K562 (cell line): Measurements from ENCODE around the gene CPTP. TPM values are rescaled to one million over a fixed set of nuclear protein-coding genes. Genes with fewer than 3 reads are reported as not detected.

Experiments used
- ARID3A ChIP-seq: IDR thresholded peaks from 2 replicates; pipeline ENCODE4 v1.6.1; 2012; ENCODE audit warnings: low read depth, low read length, improper control_type of control experiment, borderline replicate concordance
- BACH1 ChIP-seq: fragments of 200-800 bp; sonication (Bioruptor generic); IDR thresholded peaks from 2 replicates; pipeline ENCODE4 v1.6.1; 2016; ENCODE audit warnings: missing genetic modification characterization, missing compliant biosample characterization
- DACH1 ChIP-seq: fragments of 450-650 bp; IDR thresholded peaks from 2 replicates; pipeline ENCODE4 v1.6.1; 2018; ENCODE audit not compliant: partially characterized antibody
- E2F4 ChIP-seq: sonication (generic); formaldehyde crosslinking; IDR thresholded peaks from 2 replicates; pipeline ENCODE4 v1.8.0; 2022; ENCODE audit warnings: mild to moderate bottlenecking, low read depth, missing genetic modification reagents
- ELK3 ChIP-seq: fragments of 450-650 bp; formaldehyde crosslinking; IDR thresholded peaks from 2 replicates; pipeline ENCODE4 v1.4.0; 2020; ENCODE audit warnings: mild to moderate bottlenecking
- ERF ChIP-seq: fragments of 450-650 bp; formaldehyde crosslinking; IDR thresholded peaks from 2 replicates; pipeline ENCODE4 v1.4.0; 2020; ENCODE audit warnings: mild to moderate bottlenecking, mixed read lengths
- HIVEP1 ChIP-seq: fragments of 250-450 bp; sonication (Bioruptor Pico); IDR thresholded peaks from 2 replicates; pipeline ENCODE4 v1.4.0; 2020; ENCODE audit warnings: mild to moderate bottlenecking
- KHSRP ChIP-seq: fragments of 450-650 bp; IDR thresholded peaks from 2 replicates; pipeline ENCODE4 v1.6.1; 2017
- KLF10 ChIP-seq: fragments of 250-450 bp; sonication (Bioruptor Pico); IDR thresholded peaks from 2 replicates; pipeline ENCODE4 v1.6.1; 2021; ENCODE audit warnings: matching md5 sums
- KLF6 ChIP-seq: fragments of 250-450 bp; sonication (Bioruptor Pico); IDR thresholded peaks from 2 replicates; pipeline ENCODE4 v1.4.0; 2020; ENCODE audit warnings: mild to moderate bottlenecking, moderate library complexity, borderline replicate concordance
- MEF2A ChIP-seq: IDR thresholded peaks from 2 replicates; pipeline ENCODE4 v1.6.1; 2011; ENCODE audit warnings: low read depth, mild to moderate bottlenecking, low read length, moderate library complexity; ENCODE audit not compliant: control insufficient read depth
- NFIX ChIP-seq: fragments of 250-450 bp; sonication (Bioruptor Pico); IDR thresholded peaks from 2 replicates; pipeline ENCODE4 v1.4.0; 2020; ENCODE audit warnings: low read depth, mild to moderate bottlenecking, moderate library complexity
- RAD21 ChIP-seq, 2 experiments: fragments of 250-450 bp in 1 of 2; fragments of 450-650 bp in 1 of 2; sonication (Bioruptor Pico) in 1 of 2; formaldehyde crosslinking in 1 of 2; IDR thresholded peaks in 1 of 2; conservative IDR thresholded peaks in 1 of 2; 2 replicates each; pipeline versions ENCODE4 v1.4.0 to v1.8.0; 2020 to 2022; ENCODE audit warnings: mild to moderate bottlenecking in 2 of 2, moderate library complexity in 1 of 2
- RNF2 ChIP-seq: sonication (generic); IDR thresholded peaks from 2 replicates; pipeline ENCODE4 v1.6.1; 2016
- SFPQ ChIP-seq: fragments of 200-400 bp; formaldehyde crosslinking; IDR thresholded peaks from 2 replicates; pipeline ENCODE4 v1.6.1; 2017; ENCODE audit warnings: mild to moderate bottlenecking, low read depth, low read length, moderate library complexity
- SNRNP70 ChIP-seq: fragments of 200-400 bp; formaldehyde crosslinking; optimal IDR thresholded peaks from 2 replicates; pipeline ENCODE3; 2017; ENCODE audit warnings: low read depth, low read length
- SRSF3 ChIP-seq: fragments of 200-400 bp; formaldehyde crosslinking; IDR thresholded peaks from 2 replicates; pipeline ENCODE4 v1.6.1; 2016; ENCODE audit warnings: mild to moderate bottlenecking, low read length, moderate library complexity; ENCODE audit not compliant: insufficient read depth
- XRCC3 ChIP-seq: fragments of 450-650 bp; IDR thresholded peaks from 2 replicates; pipeline ENCODE4 v1.6.1; 2017; ENCODE audit warnings: mild to moderate bottlenecking, moderate library complexity
- ZFP36 ChIP-seq: fragments of 150-350 bp; IDR thresholded peaks from 2 replicates; pipeline ENCODE4 v1.6.1; 2018; ENCODE audit warnings: low read length, low read depth; ENCODE audit not compliant: partially characterized antibody
- ZNF134 ChIP-seq: fragments of 250-450 bp; sonication (Bioruptor Pico); conservative IDR thresholded peaks from 2 replicates; pipeline ENCODE4 v1.4.0; 2020
- ZNF384 ChIP-seq: IDR thresholded peaks from 2 replicates; pipeline ENCODE4 v1.6.1; 2012; ENCODE audit warnings: low read depth, low read length, improper control_type of control experiment
- ZNF57 ChIP-seq: fragments of 450-650 bp; formaldehyde crosslinking; IDR thresholded peaks from 2 replicates; pipeline ENCODE4 v1.4.0; 2020; ENCODE audit warnings: mild to moderate bottlenecking, moderate library complexity
- ZNF586 ChIP-seq: fragments of 450-650 bp; formaldehyde crosslinking; conservative IDR thresholded peaks from 2 replicates; pipeline ENCODE4 v1.4.0; 2020; ENCODE audit warnings: mild to moderate bottlenecking, moderate library complexity
- ZNF77 ChIP-seq: fragments of 250-450 bp; sonication (Bioruptor Pico); IDR thresholded peaks from 2 replicates; pipeline ENCODE4 v1.5.0; 2020
- polyA plus RNA-seq, 8 experiments: library from polyadenylated mRNA; depleted of rRNA in 4 of 8; stranded (reverse) in 5 of 8; unstranded in 3 of 8; fragments of >200 nt; fragmentation: Nextera tagmentation in 2 of 8; fragmentation: Illumina TruSeq in 1 of 8; extraction: Ambion mirVana in 2 of 8; extraction: Trizol in 1 of 8; gene quantifications; 2 replicates each; pipeline versions ENCODE4 v1.2.1 to v1.2.3, GENCODE V29; 2011 to 2014; ENCODE audit warnings: inconsistent platforms in 1 of 8, missing spikeins in 1 of 8
- total RNA-seq, 7 experiments: library from RNA; depleted of rRNA in 6 of 7; stranded (reverse); fragments of >200 nt in 6 of 7; fragmentation: Illumina TruSeq in 2 of 7; extraction: Trizol in 2 of 7; gene quantifications; 2 replicates each; pipeline versions ENCODE4 v1.2.1 to v1.2.3, GENCODE V29; 2011 to 2021; ENCODE audit warnings: low replicate concordance in 1 of 7

The CPTP gene
- total and polyA plus RNA-seq, 9 of the 15 experiments (the other 6 are each of a cell fraction or from before 2014, with no cell fraction given), result 0.11 to 25.8 (median 3.5) TPM

GRCh38 chr1:1324524-1325287 lies at the start of gene CPTP, which contains the start of gene INTS11 (continued):
- TF ChIP-seq ARID3A (no peak), ZFP36 (no peak), XRCC3 (no peak), HIVEP1 (no peak), ERF (CRISPR knock-in tag) (0 out of 2 replicates have a peak, but pooled peaks have one; percentile 39), KLF10 (CRISPR knock-in tag) (no peak), KHSRP (no peak), MEF2A (no peak), DACH1 (no peak), NFIX (no peak), ZNF57 (no peak), ZNF134 (CRISPR knock-in tag) (no peak), ELK3 (CRISPR knock-in tag) (no peak), SRSF3 (no peak), BACH1 (tag) (no peak), RNF2 (peak; percentile 48; the same call in 1 of the 2 replicates), E2F4 (peak; percentile 9; the same call in 1 of the 2 replicates), KLF6 (CRISPR knock-in tag) (no peak), SFPQ (no peak), RAD21 (CRISPR knock-in tag; conservative IDR thresholded peaks at IDR 0.05 in 1 of 2, IDR thresholded peaks at IDR 0.05 in 1 of 2) (0 out of 4 replicates have a peak, but pooled peaks of 1 of the 2 experiments have one; percentile 3), ZNF586 (CRISPR knock-in tag) (no peak), SNRNP70 (no peak), ZNF384 (no peak), ZNF77 (CRISPR knock-in tag) (no peak)
